ENCODE results near the gene CCDC8.

GRCh38 chr19:46428239-46429135, 15.1 kb upstream of the CCDC8 start, which contains the start of gene PNMA8C:
- TF ChIP-seq POLR2A (IDR thresholded peaks at IDR 0.05) (no peak), CTCF (IDR thresholded peaks at IDR 0.05) (no peak)
